HepG2 (cell line): Measurements from ENCODE around the gene FURIN. TPM values are rescaled to one million over a fixed set of nuclear protein-coding genes. Genes with fewer than 3 reads are reported as not detected.
A peak's percentile ranks its signal among the peaks of the same experiment; 100 is the strongest.

Source experiments
- BRF2 ChIP-seq: sonication (generic); formaldehyde crosslinking; IDR thresholded peaks from 2 replicates; pipeline ENCODE4 v1.8.1; 2022; ENCODE audit warnings: mild to moderate bottlenecking, missing genetic modification reagents
- CENPT ChIP-seq: sonication (generic); formaldehyde crosslinking; IDR thresholded peaks from 2 replicates; pipeline ENCODE4 v1.8.0; 2022; ENCODE audit warnings: low read depth, mild to moderate bottlenecking, moderate library complexity, missing genetic modification reagents
- CREB1 ChIP-seq, 2 experiments: fragments of 450-650 bp in 1 of 2; IDR thresholded peaks; 2 replicates each; pipeline ENCODE4 v1.6.1; 2016 to 2017; ENCODE audit warnings: control low read depth in 1 of 2, mild to moderate bottlenecking in 1 of 2, missing compliant biosample characterization in 1 of 2, missing genetic modification characterization in 1 of 2
- E2F1 ChIP-seq: sonication (generic); formaldehyde crosslinking; IDR thresholded peaks from 2 replicates; pipeline ENCODE4 v1.5.0; 2020; ENCODE audit warnings: missing genetic modification reagents
- GPBP1L1 ChIP-seq: sonication (generic); formaldehyde crosslinking; IDR thresholded peaks from 2 replicates; pipeline ENCODE4 v1.5.0; 2020; ENCODE audit warnings: mild to moderate bottlenecking, missing genetic modification reagents
- HIVEP1 ChIP-seq: sonication (generic); formaldehyde crosslinking; IDR thresholded peaks from 2 replicates; pipeline ENCODE4 v1.4.0; 2020; ENCODE audit warnings: mild to moderate bottlenecking, missing genetic modification reagents
- HNRNPLL ChIP-seq: fragments of 200-400 bp; formaldehyde crosslinking; IDR thresholded peaks from 2 replicates; pipeline ENCODE4 v1.6.1; 2017; ENCODE audit warnings: mild to moderate bottlenecking, low read depth, low read length; ENCODE audit not compliant: poor library complexity, severe bottlenecking
- NR2F2 ChIP-seq: IDR thresholded peaks from 2 replicates; pipeline ENCODE4 v1.6.1; 2012; ENCODE audit warnings: low read depth, inconsistent platforms, borderline replicate concordance
- NR2F6 ChIP-seq, 2 experiments: IDR thresholded peaks; 2 replicates each; pipeline ENCODE4 v1.6.1; 2016; ENCODE audit warnings: antibody characterized with exemption in 1 of 2, mild to moderate bottlenecking in 1 of 2
- PBX2 ChIP-seq: IDR thresholded peaks from 2 replicates; pipeline ENCODE4 v1.6.1; 2016; ENCODE audit warnings: control low read depth
- SALL1 ChIP-seq: sonication (generic); formaldehyde crosslinking; IDR thresholded peaks from 2 replicates; pipeline ENCODE4 v1.8.0; 2022; ENCODE audit warnings: mild to moderate bottlenecking, missing genetic modification reagents
- SMARCE1 ChIP-seq: fragments of 450-650 bp; IDR thresholded peaks from 2 replicates; pipeline ENCODE4 v1.6.1; 2017; ENCODE audit warnings: borderline replicate concordance
- XRCC5 ChIP-seq: fragments of 200-400 bp; formaldehyde crosslinking; optimal IDR thresholded peaks from 2 replicates; pipeline ENCODE3; 2017; ENCODE audit warnings: mild to moderate bottlenecking, low read length
- ZBTB10 ChIP-seq: sonication (generic); formaldehyde crosslinking; IDR thresholded peaks from 2 replicates; pipeline ENCODE4 v1.4.0; 2020; ENCODE audit warnings: missing genetic modification reagents, borderline replicate concordance
- ZBTB14 ChIP-seq: sonication (generic); formaldehyde crosslinking; IDR thresholded peaks from 2 replicates; pipeline ENCODE4 v1.4.0; 2020; ENCODE audit warnings: missing genetic modification reagents
- ZBTB3 ChIP-seq: sonication (generic); formaldehyde crosslinking; IDR thresholded peaks from 2 replicates; pipeline ENCODE4 v1.4.0; 2020; ENCODE audit warnings: low read depth, mild to moderate bottlenecking, moderate library complexity, missing genetic modification reagents, borderline replicate concordance
- ZNF430 ChIP-seq: sonication (generic); formaldehyde crosslinking; IDR thresholded peaks from 2 replicates; pipeline ENCODE4 v1.9.0; 2021; ENCODE audit warnings: mild to moderate bottlenecking, missing genetic modification reagents
- ZNF446 ChIP-seq: sonication (generic); formaldehyde crosslinking; IDR thresholded peaks from 2 replicates; pipeline ENCODE4 v1.5.0; 2020; ENCODE audit warnings: mild to moderate bottlenecking, missing genetic modification reagents
- ZNF790 ChIP-seq: sonication (generic); formaldehyde crosslinking; IDR thresholded peaks from 2 replicates; pipeline ENCODE4 v1.8.0; 2022; ENCODE audit warnings: missing genetic modification reagents, mild to moderate bottlenecking, borderline replicate concordance
- ZNF841 ChIP-seq: sonication (generic); formaldehyde crosslinking; IDR thresholded peaks from 2 replicates; pipeline ENCODE4 v1.8.1; 2023; ENCODE audit warnings: missing genetic modification reagents, borderline replicate concordance
- polyA plus RNA-seq, 8 experiments: library from polyadenylated mRNA; depleted of rRNA in 3 of 8; stranded (reverse) in 7 of 8; unstranded in 1 of 8; fragments of >200 nt; fragmentation: Illumina TruSeq in 4 of 8; extraction: Trizol in 4 of 8; gene quantifications; 2 replicates each; pipeline versions ENCODE4 v1.2.1 to v1.2.3, GENCODE V29; 2011 to 2016; ENCODE audit warnings: low read depth in 4 of 8, missing spikeins in 1 of 8, mixed read lengths in 1 of 8; ENCODE audit not compliant: insufficient read depth in 1 of 8
- total RNA-seq, 5 experiments: library from RNA; depleted of rRNA; stranded (reverse); fragments of >200 nt; fragmentation: Illumina TruSeq; extraction: Trizol; gene quantifications; 2 replicates each; pipeline ENCODE4 v1.2.3, GENCODE V29; 2016; ENCODE audit warnings: low read depth in 1 of 5

Gene FURIN
- total and polyA plus RNA-seq, 2 of the 13 experiments (the other 11 are each of a cell fraction or from before 2014, with no cell fraction given) = 15.2 to 17.4 TPM

GRCh38 chr15:90860942-90861675 is 7.3 kb upstream of the FURIN start (continued):
- TF ChIP-seq ZBTB14 (CRISPR knock-in tag) (no peak), ZNF430 (CRISPR knock-in tag) (no peak), E2F1 (CRISPR knock-in tag) (0 out of 2 replicates have a peak, but pooled peaks have one; percentile 27), NR2F2 (peak; percentile 49; the same call in 1 of the 2 replicates), ZNF790 (CRISPR knock-in tag) (no peak), ZNF841 (CRISPR knock-in tag) (no peak), BRF2 (CRISPR knock-in tag) (no peak), XRCC5 (no peak), ZBTB10 (CRISPR knock-in tag) (0 out of 2 replicates have a peak, but pooled peaks have one; percentile 36), NR2F6 (IDR thresholded peaks at IDR 0.05) (peak; percentile 76), NR2F6 (CRISPR knock-in tag; IDR thresholded peaks at IDR 0.05) (peak; percentile 84), CENPT (CRISPR knock-in tag) (no peak), SMARCE1 (no peak), HNRNPLL (no peak), GPBP1L1 (no peak), HIVEP1 (CRISPR knock-in tag) (no peak), SALL1 (CRISPR knock-in tag) (no peak), PBX2 (CRISPR knock-in tag) (no peak), ZBTB3 (CRISPR knock-in tag) (no peak), CREB1 (IDR thresholded peaks at IDR 0.05) (peak; percentile 39; the same call in 1 of the 2 replicates), CREB1 (CRISPR knock-in tag; IDR thresholded peaks at IDR 0.05) (peak; percentile 79), ZNF446 (CRISPR knock-in tag) (no peak)
